ENCODE measurements around the gene CIAO2A. TPM values are rescaled to one million over a fixed set of nuclear protein-coding genes. Genes with fewer than 3 reads are reported as not detected.

CIAO2A gene
- total RNA-seq, 2 experiments from 2014 or later, result 78.7 to 84.7 TPM

GRCh38 chr15:64112073-64112772 lies 18.6 kb upstream of the CIAO2A start:
- H3K4me3 ChIP-seq (ENCODE audit: low read depth, low read length, poor library complexity, severe bottlenecking), result no peak overlapping the region
- CTCF ChIA-PET (ENCODE audit: unreplicated experiment), result no interaction called here
- no TSS peak for BruUV-seq (replicated peaks)

GRCh38 chr15:64111679-64112050 lies 18.0 kb upstream of the CIAO2A start:
- POLR2A ChIA-PET, result interaction anchor here (0.7 to 2.7 kb wide), 5 partner anchors 9 to 161 kb away, joined by 3 to 12 read pairs (median 3); partner anchors contain the start of gene CIAO2A
- Histone ChIP-seq H3K4me3 (ENCODE audit: low read depth, low read length, poor library complexity, severe bottlenecking) (no peak overlapping the region), H3K4me1 (ENCODE audit: insufficient read depth, low read length, poor library complexity, severe bottlenecking) (peaks cover 16% of the 10 kb centered on the region), H2AFZ (ENCODE audit: low read length) (no peak overlapping the region), H3K9me2 (ENCODE audit: insufficient read depth, low read length) (no peaks in the 10 kb centered on the region), H3K36me3 (ENCODE audit: insufficient read depth, low read length) (peaks cover 51% of the 10 kb centered on the region), H3K4me2 (ENCODE audit: low read length) (no peak overlapping the region), H3K27ac (ENCODE audit: low read depth, low read length, poor library complexity, severe bottlenecking) (no peak overlapping the region), H3K9me3 (ENCODE audit: low read length) (no peaks in the 10 kb centered on the region), H3K79me2 (ENCODE audit: insufficient read depth, low read depth, low read length) (peaks cover 40% of the 10 kb centered on the region; the same call in 1 of the 2 replicates), H4K20me1 (ENCODE audit: insufficient read depth, low read length) (no peaks in the 10 kb centered on the region)
- DNase-seq (ENCODE audit: low spot score), result no peak
- BruUV-seq (replicated peaks), result no TSS peak
- intact Hi-C loops (cut with micrococcal nuclease; ENCODE audit: unreplicated experiment), result no loop called here
- TF ChIP-seq CTCF (conservative IDR thresholded peaks at IDR 0.05; ENCODE audit: low read length), result no peak
- TF ChIP-seq EZH2phosphoT487 (IDR thresholded peaks at IDR 0.05; ENCODE audit: borderline replicate concordance, low read depth, low read length), result no peak
- CTCF ChIA-PET (ENCODE audit: unreplicated experiment), result no interaction called here

More at GRCh38 chr15:64112073-64112772, 18.6 kb upstream of the CIAO2A start:
- Histone ChIP-seq H3K27ac (ENCODE audit: low read depth, low read length, poor library complexity, severe bottlenecking) (no peak overlapping the region), H3K4me1 (ENCODE audit: insufficient read depth, low read length, poor library complexity, severe bottlenecking) (peaks cover 16% of the 10 kb centered on the region), H3K79me2 (ENCODE audit: insufficient read depth, low read depth, low read length) (peaks cover 35% of the 10 kb centered on the region; the same call in 1 of the 2 replicates), H2AFZ (ENCODE audit: low read length) (no peak overlapping the region), H3K9me3 (ENCODE audit: low read length) (no peaks in the 10 kb centered on the region), H4K20me1 (ENCODE audit: insufficient read depth, low read length) (no peaks in the 10 kb centered on the region), H3K4me2 (ENCODE audit: low read length) (no peak overlapping the region), H3K36me3 (ENCODE audit: insufficient read depth, low read length) (peaks cover 54% of the 10 kb centered on the region), H3K9me2 (ENCODE audit: insufficient read depth, low read length) (no peaks in the 10 kb centered on the region)
- intact Hi-C loops (cut with micrococcal nuclease; ENCODE audit: unreplicated experiment), result no loop called here
- POLR2A ChIA-PET, result interaction anchor here (0.7 to 2.7 kb wide), 5 partner anchors 8 to 161 kb away, joined by 3 to 12 read pairs (median 3); partner anchors contain the start of gene CIAO2A
- TF ChIP-seq EZH2phosphoT487 (IDR thresholded peaks at IDR 0.05; ENCODE audit: borderline replicate concordance, low read depth, low read length), result no peak
- TF ChIP-seq CTCF (conservative IDR thresholded peaks at IDR 0.05; ENCODE audit: low read length), result no peak
- no peak for DNase-seq (ENCODE audit: low spot score)
